HEK293 (cell line): ENCODE data around the gene POLQ.

Experiments
- CTCF ChIA-PET: fragments of 350-600 bp; formaldehyde crosslinking; extraction: SDS; loops from one replicate; lab custom pipeline; 2021; ENCODE audit warnings: antibody characterized with exemption; lab: Yijun Ruan, JAX
- POLR2A ChIA-PET: fragments of 300-600 bp; formaldehyde crosslinking; extraction: SDS; loops from one replicate; lab custom pipeline; 2020; ENCODE audit warnings: antibody characterized with exemption, inconsistent platforms; lab: Yijun Ruan, JAX
- H3K27ac ChIP-seq: fragments of 200-500 bp; sonication (Bioruptor generic); 2 replicates; pipeline ENCODE4 v1.5.1; 2014; ENCODE audit warnings: low read depth, low read length, control low read depth, inconsistent platforms; ENCODE audit errors: extremely low read depth
- H3K36me3 ChIP-seq, 2 experiments: fragments of 200-500 bp in 1 of 2; sonication (Bioruptor generic) in 1 of 2; 1 replicate in 1 of 2; 2 replicates in 1 of 2; pipeline ENCODE4 v1.5.1; 2014 to 2017; ENCODE audit warnings: inconsistent platforms in 2 of 2, low read length in 2 of 2; ENCODE audit not compliant: control insufficient read depth in 2 of 2, insufficient read depth in 1 of 2
- H3K4me1 ChIP-seq: fragments of 200-500 bp; sonication (Bioruptor generic); 2 replicates; pipeline ENCODE4 v1.5.1; 2014; ENCODE audit warnings: mild to moderate bottlenecking, low read length, inconsistent platforms; ENCODE audit not compliant: control insufficient read depth, insufficient read depth
- H3K4me3 ChIP-seq: 2 replicates; pipeline ENCODE4 v1.5.1; 2011; ENCODE audit warnings: low read depth, mild to moderate bottlenecking, control low read depth, low read length, moderate library complexity
- H3K9me3 ChIP-seq: fragments of 200-500 bp; sonication (Bioruptor generic); 2 replicates; pipeline ENCODE4 v1.5.1; 2014; ENCODE audit warnings: low read depth, low read length, inconsistent platforms; ENCODE audit not compliant: control insufficient read depth, insufficient read depth
- FEZF1 ChIP-seq: fragments of 450-650 bp; formaldehyde crosslinking; IDR thresholded peaks from 2 replicates; pipeline ENCODE4 v1.5.1; 2016; ENCODE audit warnings: missing biosample characterization, missing genetic modification characterization
- HOXC10 ChIP-seq: sonication (generic); formaldehyde crosslinking; IDR thresholded peaks from 2 replicates; pipeline ENCODE4 v1.8.1; 2023; ENCODE audit warnings: mild to moderate bottlenecking, missing genetic modification reagents
- PRDM2 ChIP-seq: fragments of 450-650 bp; formaldehyde crosslinking; IDR thresholded peaks from 2 replicates; pipeline ENCODE4 v1.5.1; 2016; ENCODE audit warnings: missing biosample characterization, missing genetic modification characterization, borderline replicate concordance
- PRDM6 ChIP-seq: fragments of 450-650 bp; formaldehyde crosslinking; IDR thresholded peaks from 2 replicates; pipeline ENCODE4 v1.5.1; 2017; ENCODE audit warnings: missing biosample characterization, missing genetic modification characterization
- SCRT2 ChIP-seq: fragments of 450-650 bp; formaldehyde crosslinking; IDR thresholded peaks from 2 replicates; pipeline ENCODE4 v1.5.1; 2016; ENCODE audit warnings: missing biosample characterization, missing genetic modification characterization
- SP3 ChIP-seq: fragments of 450-650 bp; formaldehyde crosslinking; IDR thresholded peaks from 2 replicates; pipeline ENCODE4 v1.5.1; 2016; ENCODE audit warnings: missing biosample characterization, missing genetic modification characterization
- YY2 ChIP-seq: fragments of 450-650 bp; formaldehyde crosslinking; IDR thresholded peaks from 2 replicates; pipeline ENCODE4 v1.5.1; 2016; ENCODE audit warnings: missing biosample characterization, missing genetic modification characterization
- ZBTB6 ChIP-seq: fragments of 450-650 bp; formaldehyde crosslinking; IDR thresholded peaks from 2 replicates; pipeline ENCODE4 v1.5.1; 2017; ENCODE audit warnings: missing biosample characterization, missing genetic modification characterization
- ZEB2 ChIP-seq: fragments of 450-650 bp; formaldehyde crosslinking; IDR thresholded peaks from 2 replicates; pipeline ENCODE4 v1.5.1; 2016; ENCODE audit warnings: missing biosample characterization, missing genetic modification characterization
- ZNF280D ChIP-seq: fragments of 450-650 bp; formaldehyde crosslinking; IDR thresholded peaks from 2 replicates; pipeline ENCODE4 v1.5.1; 2016; ENCODE audit warnings: missing biosample characterization, missing genetic modification characterization
- ZNF501 ChIP-seq: fragments of 450-650 bp; formaldehyde crosslinking; IDR thresholded peaks from 2 replicates; pipeline ENCODE4 v1.5.1; 2016; ENCODE audit warnings: missing biosample characterization, missing genetic modification characterization
- ZNF518A ChIP-seq: fragments of 450-650 bp; formaldehyde crosslinking; conservative IDR thresholded peaks from 2 replicates; pipeline ENCODE4 v1.5.1; 2016; ENCODE audit warnings: low read depth, missing biosample characterization, missing genetic modification characterization
- ZNF580 ChIP-seq: fragments of 450-650 bp; formaldehyde crosslinking; IDR thresholded peaks from 2 replicates; pipeline ENCODE4 v1.5.1; 2016; ENCODE audit warnings: missing biosample characterization, missing genetic modification characterization
- ZNF623 ChIP-seq: fragments of 450-650 bp; formaldehyde crosslinking; IDR thresholded peaks from 2 replicates; pipeline ENCODE4 v1.5.1; 2016; ENCODE audit warnings: missing biosample characterization, missing genetic modification characterization
- ZNF624 ChIP-seq: fragments of 450-650 bp; formaldehyde crosslinking; IDR thresholded peaks from 2 replicates; pipeline ENCODE4 v1.5.1; 2017; ENCODE audit warnings: missing biosample characterization, missing genetic modification characterization
- ZNF645 ChIP-seq: fragments of 450-650 bp; formaldehyde crosslinking; IDR thresholded peaks from 2 replicates; pipeline ENCODE4; 2016; ENCODE audit warnings: missing biosample characterization, missing genetic modification characterization
- ZNF677 ChIP-seq: fragments of 450-650 bp; IDR thresholded peaks from 2 replicates; pipeline ENCODE4 v1.5.0; 2018; ENCODE audit warnings: missing biosample characterization, mild to moderate bottlenecking, missing genetic modification characterization, moderate library complexity
- ZNF843 ChIP-seq: fragments of 450-650 bp; formaldehyde crosslinking; IDR thresholded peaks from 2 replicates; pipeline ENCODE4 v1.5.1; 2016; ENCODE audit warnings: missing biosample characterization, missing genetic modification characterization

The POLQ gene

GRCh38 chr3:121517953-121518655 lies 27.7 kb downstream of the POLQ start:
- Histone ChIP-seq H3K4me1 (no peaks in the 10 kb centered on the region), H3K27ac (no peak overlapping the region), H3K36me3 (peaks cover 8 to 78% of the 10 kb centered on the region in 2 experiments; a peak in 2 of 3 replicates), H3K9me3 (no peaks in the 10 kb centered on the region), H3K4me3 (no peak overlapping the region)
- POLR2A ChIA-PET, result no interaction called here
- CTCF ChIA-PET, result interaction anchor here (0.6 kb wide), 1 partner anchor 943 kb away, joined by 3 read pairs; no protein-coding TSS in a partner anchor
- TF ChIP-seq ZBTB6 (tag by site-specific recombination), result no peak
- TF ChIP-seq ZNF501 (tag by site-specific recombination), result no peak
- TF ChIP-seq ZNF580, result 0 out of 2 replicates have a peak, but pooled peaks have one; percentile 43
- TF ChIP-seq FEZF1 (tag by site-specific recombination), result peak; percentile 54
- TF ChIP-seq ZNF624 (tag by site-specific recombination), result no peak
- TF ChIP-seq ZNF843 (tag by site-specific recombination), result 0 out of 2 replicates have a peak, but pooled peaks have one; percentile 60
- no peak for TF ChIP-seq ZNF623 (tag by site-specific recombination)
- no peak for TF ChIP-seq PRDM2 (tag by site-specific recombination)
- TF ChIP-seq PRDM6 (tag by site-specific recombination), result peak; percentile 71
- no peak for TF ChIP-seq ZNF677 (tag by site-specific recombination)
- no peak for TF ChIP-seq ZNF280D (tag by site-specific recombination)
- TF ChIP-seq ZEB2, result 0 out of 2 replicates have a peak, but pooled peaks have one; percentile 22
- no peak for TF ChIP-seq YY2 (tag by site-specific recombination)
- TF ChIP-seq SCRT2, result no peak
- no peak for TF ChIP-seq SP3 (tag by site-specific recombination)
- no peak for TF ChIP-seq HOXC10 (CRISPR knock-in tag)
- no peak for TF ChIP-seq ZNF645 (tag by site-specific recombination)
- TF ChIP-seq ZNF518A (tag by site-specific recombination), result no peak
